Measurements from ENCODE around the gene KLHL10. TPM values are rescaled to one million over a fixed set of nuclear protein-coding genes. Genes with fewer than 3 reads are reported as not detected.
A peak's percentile ranks its signal among the peaks of the same experiment; 100 is the strongest.
"Not testable (repeated sequence)": the region's sequence is repeated elsewhere in the genome, so short reads cannot be mapped to it uniquely, and the experiment has no call there.

Gene KLHL10
- total and polyA plus RNA-seq, 2 donors = 0.48 to 0.71 TPM

- WGBS = 81% methylated on average over 1 of the region's 1 CpG
- Histone ChIP-seq H3K4me3 (ENCODE audit: low read depth, low read length) (no peak overlapping the region), H3K36me3 (ENCODE audit: insufficient read depth) (peaks cover 3% of the 10 kb centered on the region), H3K27ac (ENCODE audit: low read depth) (no peak overlapping the region), H3K4me1 (ENCODE audit: insufficient read depth) (no peaks in the 10 kb centered on the region)
- DNase-seq (ENCODE audit: extremely low spot score) = no peak
These were observed 14.5 kb upstream of the KLHL10 start for GRCh38 chr17:41823141-41823524.

GRCh38 chr17:41823580-41823979, 14.0 kb upstream of the KLHL10 start:
- Histone ChIP-seq H3K4me1 (ENCODE audit: insufficient read depth) (no peaks in the 10 kb centered on the region), H3K27ac (ENCODE audit: low read depth) (no peak overlapping the region), H3K4me3 (ENCODE audit: low read depth, low read length) (no peak overlapping the region), H3K36me3 (ENCODE audit: insufficient read depth) (peaks cover 3% of the 10 kb centered on the region)
- 85% methylated on average over 7 of the region's 7 CpGs for WGBS
- DNase-seq (ENCODE audit: extremely low spot score) = no peak

- Histone ChIP-seq H3K4me3 (ENCODE audit: low read depth, low read length) (no peak overlapping the region), H3K36me3 (ENCODE audit: insufficient read depth) (peaks cover 3% of the 10 kb centered on the region), H3K27ac (ENCODE audit: low read depth) (no peak overlapping the region), H3K4me1 (ENCODE audit: insufficient read depth) (no peaks in the 10 kb centered on the region)
- 42% methylated on average over 7 of the region's 7 CpGs for WGBS
- DNase-seq (ENCODE audit: extremely low spot score) = no peak
These were observed 13.5 kb upstream of the KLHL10 start for GRCh38 chr17:41824086-41824485.

- H3K36me3 ChIP-seq (ENCODE audit: insufficient read depth) = peaks cover 3% of the 10 kb centered on the region
- no peak for DNase-seq (ENCODE audit: extremely low spot score)
- WGBS = 91% methylated on average over 19 of the region's 19 CpGs
- H3K4me3 ChIP-seq (ENCODE audit: low read depth, low read length) = no peak overlapping the region
- H3K27ac ChIP-seq (ENCODE audit: low read depth) = no peak overlapping the region
- H3K4me1 ChIP-seq (ENCODE audit: insufficient read depth) = no peaks in the 10 kb centered on the region
These were observed 12.3 kb upstream of the KLHL10 start for GRCh38 chr17:41825175-41825845.

- H3K27ac ChIP-seq (ENCODE audit: low read depth); H3K36me3 ChIP-seq (ENCODE audit: insufficient read depth); H3K4me1 ChIP-seq (ENCODE audit: insufficient read depth); DNase-seq (ENCODE audit: extremely low spot score); H3K4me3 ChIP-seq (ENCODE audit: low read depth, low read length): not testable (repeated sequence)
- 79% methylated on average over 10 of the region's 10 CpGs for WGBS
These were observed 7.7 kb upstream of the KLHL10 start for GRCh38 chr17:41829961-41830360.

- H3K36me3 ChIP-seq (ENCODE audit: insufficient read depth) = peaks cover 2% of the 10 kb centered on the region
- peak overlapping the region; percentile 95 for H3K4me3 ChIP-seq (ENCODE audit: low read depth, low read length)
- WGBS = 13% methylated on average over 13 of the region's 13 CpGs
- H3K27ac ChIP-seq (ENCODE audit: low read depth) = peak overlapping the region; percentile 78
- DNase-seq (ENCODE audit: extremely low spot score) = no peak
- H3K4me1 ChIP-seq (ENCODE audit: insufficient read depth) = no peaks in the 10 kb centered on the region
These were observed 2.3 kb upstream of the KLHL10 start for GRCh38 chr17:41835214-41835799.

- DNase-seq (ENCODE audit: extremely low spot score) = no peak
- Histone ChIP-seq H3K27ac (ENCODE audit: low read depth) (peak within 1 kb of the TSS; percentile 78), H3K4me3 (ENCODE audit: low read depth, low read length) (peak within 1 kb of the TSS; percentile 95), H3K36me3 (ENCODE audit: insufficient read depth) (peaks cover 2% of the 10 kb centered on the region), H3K4me1 (ENCODE audit: insufficient read depth) (no peaks in the 10 kb centered on the region)
- 2% methylated on average over 72 of the region's 72 CpGs for WGBS
These were observed 1.6 kb upstream of the KLHL10 start, which contains the start of gene NT5C3B for GRCh38 chr17:41835800-41836549. NT5C3B (minus strand) TSS chr17:41836232; CDS start chr17:41836193, 39 bp downstream.

- DNase-seq (ENCODE audit: extremely low spot score) = no peak
- Histone ChIP-seq H3K27ac (ENCODE audit: low read depth) (no peak overlapping the region), H3K4me3 (ENCODE audit: low read depth, low read length) (peak overlapping the region; percentile 95), H3K36me3 (ENCODE audit: insufficient read depth) (peaks cover 2% of the 10 kb centered on the region), H3K4me1 (ENCODE audit: insufficient read depth) (no peaks in the 10 kb centered on the region)
- 48% methylated on average over 21 of the region's 21 CpGs for WGBS
These were observed 952 bp upstream of the KLHL10 start for GRCh38 chr17:41836550-41837196.

- 94% methylated on average over 2 of the region's 2 CpGs for WGBS
These were observed 1.8 kb downstream of the KLHL10 start for GRCh38 chr17:41839448-41839847.

GRCh38 chr17:41840781-41841180, 3.2 kb downstream of the KLHL10 start:
- not testable (repeated sequence) for DNase-seq (ENCODE audit: extremely low spot score); H3K27ac ChIP-seq (ENCODE audit: low read depth); H3K36me3 ChIP-seq (ENCODE audit: insufficient read depth); H3K4me1 ChIP-seq (ENCODE audit: insufficient read depth); H3K4me3 ChIP-seq (ENCODE audit: low read depth, low read length)
- WGBS = 89% methylated on average over 6 of the region's 6 CpGs

More at GRCh38 chr17:41839448-41839847, 1.8 kb downstream of the KLHL10 start:
- H3K4me1 ChIP-seq (ENCODE audit: insufficient read depth); H3K4me3 ChIP-seq (ENCODE audit: low read depth, low read length); H3K27ac ChIP-seq (ENCODE audit: low read depth); H3K36me3 ChIP-seq (ENCODE audit: insufficient read depth); DNase-seq (ENCODE audit: extremely low spot score): not testable (repeated sequence)

GRCh38 chr17:41844971-41845370, 7.3 kb downstream of the KLHL10 start:
- H3K4me1 ChIP-seq (ENCODE audit: insufficient read depth) = no peaks in the 10 kb centered on the region
- no peaks in the 10 kb centered on the region for H3K36me3 ChIP-seq (ENCODE audit: insufficient read depth)
- H3K4me3 ChIP-seq (ENCODE audit: low read depth, low read length) = no peak overlapping the region
- 93% methylated on average over 6 of the region's 6 CpGs for WGBS
- DNase-seq (ENCODE audit: extremely low spot score) = no peak
- H3K27ac ChIP-seq (ENCODE audit: low read depth) = no peak overlapping the region

- Histone ChIP-seq H3K4me3 (ENCODE audit: low read depth, low read length) (no peak overlapping the region), H3K27ac (ENCODE audit: low read depth) (no peak overlapping the region), H3K4me1 (ENCODE audit: insufficient read depth) (no peaks in the 10 kb centered on the region), H3K36me3 (ENCODE audit: insufficient read depth) (no peaks in the 10 kb centered on the region)
- 50% methylated on average over 4 of the region's 4 CpGs for WGBS
- no peak for DNase-seq (ENCODE audit: extremely low spot score)
These were observed 11.2 kb downstream of the KLHL10 start for GRCh38 chr17:41848788-41849187.

- H3K36me3 ChIP-seq (ENCODE audit: insufficient read depth) = no peaks in the 10 kb centered on the region
- 74% methylated on average over 4 of the region's 4 CpGs for WGBS
These were observed 11.8 kb downstream of the KLHL10 start for GRCh38 chr17:41849251-41849990.

More at GRCh38 chr17:41849251-41849990, 11.8 kb downstream of the KLHL10 start:
- no peak for DNase-seq (ENCODE audit: extremely low spot score)
- Histone ChIP-seq H3K4me3 (ENCODE audit: low read depth, low read length) (no peak overlapping the region), H3K4me1 (ENCODE audit: insufficient read depth) (no peaks in the 10 kb centered on the region), H3K27ac (ENCODE audit: low read depth) (no peak overlapping the region)
